HG02623 (cell line): ENCODE data around the gene SLC36A4.
"Not testable (repeated sequence)": the region's sequence is repeated elsewhere in the genome, so short reads cannot be mapped to it uniquely, and the experiment has no call there.

ENCODE experiments used
- ATAC-seq: cut with Tn5 transposase; IDR thresholded peaks from one replicate; pipeline ENCODE4 v1.9.1; 2021; ENCODE audit warnings: moderate library complexity; ENCODE audit not compliant: unreplicated experiment

Gene SLC36A4

GRCh38 chr11:93123351-93123898, 74.4 kb downstream of the SLC36A4 start:
- no peak for ATAC-seq

DNA sequence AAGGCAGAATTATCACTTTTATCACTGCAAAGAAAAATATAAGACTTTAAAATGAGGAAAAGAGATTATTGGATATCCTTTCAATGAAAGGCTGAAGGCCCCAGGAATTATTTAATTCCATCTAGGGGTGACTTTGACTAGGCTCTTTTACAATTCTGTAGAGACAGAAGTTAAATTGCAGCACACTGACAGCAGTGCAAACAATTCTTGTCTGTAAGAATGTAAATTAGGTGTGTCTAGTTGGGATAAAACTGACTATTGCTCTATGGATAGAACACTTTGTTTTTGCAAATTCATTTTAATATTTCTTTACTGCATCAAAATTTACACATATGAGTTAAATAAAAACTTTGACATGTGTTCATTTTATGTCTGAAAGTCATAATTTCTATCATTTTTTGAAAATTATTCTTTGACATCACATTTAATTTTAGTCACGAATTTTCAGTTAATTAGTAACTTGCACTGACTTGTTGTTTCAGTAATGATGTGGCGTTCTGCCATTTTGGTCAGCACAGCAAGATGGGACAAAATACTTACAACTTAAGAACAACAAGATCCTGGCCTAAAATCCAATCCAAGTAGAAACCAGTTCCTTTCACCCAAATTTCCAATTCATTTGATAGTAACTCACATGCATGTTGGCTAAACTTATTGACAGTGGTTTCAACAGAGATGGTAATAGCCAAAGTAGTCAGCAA, 75.1 kb downstream of the SLC36A4 start:
- ATAC-seq = no peak

DNA sequence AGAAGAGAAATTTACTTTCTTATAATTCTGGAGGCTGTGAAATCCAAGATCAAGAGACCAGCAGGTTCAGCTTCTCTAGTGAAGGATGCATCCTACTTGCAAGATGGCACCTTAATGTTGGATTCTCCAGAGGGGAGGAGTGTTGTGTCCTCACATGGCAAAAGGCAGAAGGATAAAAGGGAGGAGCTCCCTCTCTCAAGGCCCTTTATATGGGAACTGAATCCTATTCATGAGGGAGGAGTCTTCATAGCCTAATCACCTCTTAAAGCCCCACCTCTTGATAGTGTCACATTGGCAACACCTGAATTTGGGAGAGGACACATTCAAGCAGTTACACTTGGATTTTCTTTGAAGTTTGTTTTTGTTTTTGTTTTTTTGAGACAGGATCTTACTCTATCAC, 79.5 kb downstream of the SLC36A4 start:
- no peak for ATAC-seq

DNA sequence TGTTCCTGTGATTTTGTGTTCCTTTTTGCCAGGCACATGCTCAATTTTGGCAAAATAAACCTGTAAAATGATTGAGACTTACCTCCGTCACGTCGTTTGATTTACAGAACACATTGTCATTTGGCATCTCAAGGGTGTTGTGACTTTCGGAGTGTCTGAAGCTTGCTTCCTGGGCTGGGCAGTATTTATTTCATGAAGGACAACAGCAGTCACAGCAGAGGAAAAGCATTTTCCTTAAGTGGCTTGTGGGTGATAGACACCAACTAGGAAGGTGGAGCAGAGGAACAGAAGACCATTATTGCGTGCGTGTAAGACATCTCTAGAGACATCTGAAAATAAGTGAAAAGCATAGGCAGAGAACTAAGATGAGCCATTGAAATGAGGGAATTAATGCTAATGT, 80.2 kb downstream of the SLC36A4 start:
- ATAC-seq = no peak

DNA sequence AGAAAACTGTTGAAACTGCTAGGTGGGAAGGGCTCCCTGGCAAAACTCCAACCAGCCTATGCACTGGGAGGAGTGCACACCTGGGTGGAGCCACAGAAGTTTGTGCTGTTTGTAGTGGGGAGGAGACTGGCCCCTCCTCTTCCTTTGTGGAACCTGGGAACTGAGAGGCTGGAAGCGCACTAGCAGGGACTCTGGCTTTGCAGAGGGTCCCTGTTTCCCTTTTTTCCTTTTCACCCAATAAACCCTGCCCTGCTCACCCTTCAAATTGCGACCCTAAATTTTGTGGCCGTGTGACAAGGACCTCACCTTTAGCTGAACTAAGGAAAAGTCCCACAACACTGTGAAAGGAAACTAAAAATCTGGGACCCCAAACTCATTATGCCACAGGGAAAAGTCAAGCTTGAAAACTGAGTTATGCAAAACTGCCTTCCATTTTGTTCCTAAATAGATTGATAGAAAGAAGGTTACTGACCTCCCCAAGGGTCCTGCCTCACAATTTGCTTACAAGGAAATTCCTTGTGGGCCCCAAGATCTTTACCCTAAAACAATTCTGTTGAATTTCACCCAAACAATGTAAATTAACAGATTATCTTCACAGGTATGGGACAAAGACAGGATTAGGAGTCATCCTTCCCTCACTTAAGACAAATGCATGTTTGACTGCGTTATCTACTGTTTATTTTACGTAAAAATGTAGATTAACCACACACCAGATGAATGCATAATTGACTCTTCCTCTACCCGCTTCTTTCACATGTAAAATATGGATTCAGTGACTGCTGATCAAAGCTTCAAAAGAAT, 81.0 kb downstream of the SLC36A4 start:
- ATAC-seq = no peak

DNA sequence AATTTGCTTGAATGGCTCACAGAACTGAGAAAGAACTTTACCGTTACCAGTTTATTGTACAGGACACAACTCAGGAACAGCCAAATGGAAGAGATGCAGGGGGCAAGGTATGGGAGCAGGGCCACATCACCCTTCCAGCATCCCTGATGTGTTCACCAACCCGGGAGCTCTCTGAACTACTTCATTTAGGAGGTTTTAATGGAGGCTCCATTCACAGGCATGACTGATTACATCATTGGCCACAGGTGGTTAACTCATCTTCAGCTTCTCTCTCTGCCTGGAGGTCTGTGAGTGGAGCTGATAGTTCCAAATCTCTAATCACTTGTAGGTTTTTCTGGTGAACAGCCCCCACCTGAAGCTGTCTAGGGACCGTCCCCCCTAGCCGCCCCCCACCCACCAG, 83.5 kb downstream of the SLC36A4 start:
- no peak for ATAC-seq

DNA sequence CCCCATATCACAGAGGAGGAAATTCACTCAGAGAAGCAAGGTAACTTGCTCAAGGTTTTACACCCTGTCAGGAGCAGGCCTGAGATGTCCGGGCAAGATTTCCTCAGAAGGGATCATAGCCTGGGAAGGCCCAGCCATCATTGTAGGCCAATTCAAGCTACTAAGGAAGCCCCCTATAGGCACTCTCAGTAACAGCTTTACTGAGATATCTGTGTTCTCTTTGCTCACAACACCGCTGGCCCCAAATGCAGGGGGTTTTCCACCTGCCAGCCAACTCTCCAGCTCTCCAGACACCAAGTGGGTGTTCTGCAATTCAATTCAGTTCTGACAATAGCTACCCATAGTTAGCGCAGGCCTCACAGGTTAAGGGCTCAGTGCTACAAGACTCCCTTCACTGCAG, 84.0 kb downstream of the SLC36A4 start:
- no peak for ATAC-seq

DNA sequence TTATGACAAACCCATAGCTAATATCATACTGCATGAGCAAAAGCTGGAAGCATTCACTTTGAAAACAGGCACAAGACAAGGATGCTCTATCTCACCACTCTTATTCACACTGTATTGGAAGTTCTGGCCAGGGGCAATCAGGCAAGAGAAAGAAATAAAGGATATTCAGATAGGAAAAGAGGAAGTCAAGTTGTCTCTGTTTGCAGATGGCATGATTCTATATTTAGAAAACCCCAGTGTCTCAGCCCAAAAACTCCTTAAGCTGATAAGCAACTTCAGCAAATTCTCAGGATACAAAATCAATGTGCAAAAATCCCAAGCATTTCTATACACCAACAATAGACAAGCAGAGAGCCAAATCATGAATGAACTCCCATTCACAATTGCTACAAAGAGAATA, 86.6 kb downstream of the SLC36A4 start:
- ATAC-seq = not testable (repeated sequence)

GRCh38 chr11:93100211-93100610, 97.6 kb downstream of the SLC36A4 start:
- no peak for ATAC-seq

GRCh38 chr11:93099806-93100205, 98.0 kb downstream of the SLC36A4 start:
- no peak for ATAC-seq
